Measurements from ENCODE around the gene TEK.
"Not testable (repeated sequence)": the region's sequence is repeated elsewhere in the genome, so short reads cannot be mapped to it uniquely, and the experiment has no call there.

TEK gene

DNA sequence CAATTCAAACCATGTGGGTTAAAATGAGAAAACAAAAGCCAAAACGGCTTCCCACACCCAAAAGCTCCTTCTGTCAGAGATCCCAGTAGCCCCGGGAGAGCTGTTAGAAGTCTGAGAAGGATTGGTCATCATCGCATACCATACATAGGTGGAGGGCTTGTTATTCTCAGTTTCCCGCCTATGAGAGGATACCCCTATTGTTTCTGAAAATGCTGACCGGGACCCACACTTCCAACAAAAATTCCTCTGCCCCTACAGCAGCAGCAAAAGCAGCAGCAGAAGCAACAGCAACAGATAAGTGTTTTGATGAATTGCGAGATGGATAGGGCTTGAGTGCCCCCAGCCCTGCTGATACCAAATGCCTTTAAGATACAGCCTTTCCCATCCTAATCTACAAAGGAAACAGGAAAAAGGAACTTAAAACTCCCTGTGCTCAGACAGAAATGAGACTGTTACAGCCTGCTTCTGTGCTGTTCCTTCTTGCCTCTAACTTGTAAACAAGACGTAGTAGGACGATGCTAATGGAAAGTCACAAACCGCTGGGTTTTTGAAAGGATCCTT, at the start of gene TEK:
Gene TEK, plus strand, starts transcription at position 245 of the 561 bp plus-strand sequence. CDS start 366 bp downstream, outside the sequence.
- in situ Hi-C loops (cut with HindIII; ENCODE audit: low sequenced_read_pairs), result no loop called here

DNA sequence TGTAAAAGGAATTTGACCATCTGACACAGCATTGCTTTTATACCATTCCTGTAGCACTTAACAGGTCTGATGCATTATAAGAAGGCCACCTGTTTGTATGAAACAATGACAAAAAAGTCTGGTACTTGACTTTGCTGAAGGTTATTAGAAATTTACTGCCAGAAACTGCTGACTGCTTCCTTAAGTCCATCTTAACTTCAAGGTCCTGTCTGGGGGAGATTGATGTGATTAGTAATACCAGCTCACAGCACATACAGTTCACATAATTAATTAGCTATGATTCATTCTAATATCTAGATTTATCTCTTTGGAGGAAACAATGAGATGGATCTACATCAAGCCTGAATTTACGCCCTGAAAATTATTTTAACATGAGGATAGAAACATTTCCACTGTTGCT, 49.6 kb upstream of the TEK start:
- in situ Hi-C loops (cut with HindIII; ENCODE audit: low sequenced_read_pairs), result no loop called here

DNA sequence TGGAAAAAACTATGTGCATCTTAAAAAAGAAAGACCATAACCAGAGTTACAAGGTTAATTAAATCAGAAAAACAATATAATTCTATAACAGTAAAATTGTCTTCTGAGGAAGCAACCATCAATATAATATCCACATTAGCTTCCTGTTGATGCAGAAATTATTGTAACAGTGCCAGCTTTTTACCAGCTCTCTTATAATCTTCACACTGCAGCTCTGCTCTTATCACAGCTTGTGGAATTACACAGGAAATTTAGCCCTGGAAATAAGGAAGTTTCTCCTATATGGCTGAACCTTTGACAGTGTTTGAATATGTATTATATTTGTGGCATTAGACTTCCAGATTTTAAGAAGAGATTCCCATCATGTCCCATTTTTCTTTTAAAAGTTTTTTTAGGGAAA, 49.1 kb upstream of the TEK start:
- in situ Hi-C loops (cut with HindIII; ENCODE audit: low sequenced_read_pairs), result no loop called here

DNA sequence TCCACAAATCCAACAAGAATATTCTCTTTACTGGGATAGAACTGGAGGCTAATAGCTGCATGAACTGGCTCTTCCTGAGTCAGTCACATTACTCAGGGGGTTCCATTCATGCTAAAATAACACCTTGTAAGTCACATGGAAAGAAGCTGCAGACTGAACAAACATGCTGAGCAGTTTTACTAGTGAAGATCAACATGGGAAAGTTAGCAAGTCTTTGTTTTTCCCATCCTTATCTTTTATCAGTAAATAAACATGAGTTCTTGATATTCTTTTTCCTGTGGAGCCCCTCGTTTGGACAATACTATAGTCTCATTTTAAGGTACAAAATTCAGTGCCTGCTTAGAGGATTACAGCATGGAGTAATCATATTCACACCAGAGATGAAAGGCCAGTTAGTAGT, 43.7 kb upstream of the TEK start:
- in situ Hi-C loops (cut with HindIII; ENCODE audit: low sequenced_read_pairs), result no loop called here

DNA sequence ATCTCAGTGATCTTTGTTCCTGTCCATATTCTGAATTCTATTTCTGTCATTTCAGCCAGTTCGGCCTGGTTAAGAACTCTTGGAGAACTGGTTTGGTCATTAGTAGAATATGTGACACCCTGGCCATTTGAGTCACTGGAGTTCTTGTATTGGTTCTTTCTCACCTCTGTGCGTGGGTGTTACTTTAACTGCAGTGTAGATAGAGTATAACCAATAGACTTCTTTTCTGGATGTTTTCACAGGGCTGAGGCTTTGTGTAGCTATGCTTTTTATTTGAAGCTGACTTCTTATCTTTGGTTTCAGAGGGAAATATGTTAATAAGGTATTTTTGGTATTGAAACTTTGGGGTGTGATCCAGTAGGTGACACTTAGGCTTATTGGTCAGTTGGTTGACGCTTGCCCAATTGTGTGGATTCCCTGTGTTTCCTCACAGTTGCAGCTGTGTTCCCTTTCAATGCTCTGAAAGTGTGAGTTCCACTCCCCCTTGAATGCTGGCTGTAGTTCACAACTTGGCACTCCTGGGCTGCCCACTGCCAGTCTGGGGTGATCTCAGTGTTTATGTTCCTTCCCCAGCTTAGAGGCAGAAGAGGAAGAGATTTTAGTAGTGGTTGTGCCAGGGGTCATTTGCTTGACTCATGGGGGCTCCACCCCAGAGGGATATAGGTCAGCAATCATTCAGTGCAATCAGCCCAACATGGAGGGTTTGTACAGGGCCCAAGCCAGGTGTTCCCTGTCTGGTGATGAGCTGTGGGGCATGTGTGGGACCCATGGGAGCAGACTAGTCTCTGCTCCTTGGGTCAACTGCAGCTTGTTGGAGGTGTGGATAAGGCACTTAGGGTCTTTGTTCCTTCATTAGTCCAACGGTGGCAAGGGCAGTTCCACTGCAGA, 34.9 kb upstream of the TEK start:
- in situ Hi-C loops (cut with HindIII; ENCODE audit: low sequenced_read_pairs), result no loop called here

DNA sequence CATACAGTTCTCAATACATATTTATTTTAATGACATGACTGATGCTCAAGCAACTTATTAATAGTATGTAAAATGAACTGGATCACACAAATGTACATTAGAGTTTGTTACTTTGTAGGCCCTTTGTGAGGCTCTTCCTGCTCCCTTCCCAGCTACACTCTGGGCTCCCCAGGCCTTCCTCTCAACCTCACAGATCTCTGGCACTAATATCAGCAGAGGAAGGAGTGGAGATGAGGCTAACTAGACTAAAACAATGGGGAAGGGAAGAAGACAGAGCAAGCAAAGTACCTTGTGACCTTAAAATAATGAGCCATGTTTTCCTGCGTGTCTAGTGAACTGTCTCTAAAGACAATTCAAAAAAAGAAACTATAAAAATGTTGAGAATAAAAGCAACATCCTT, 30.3 kb upstream of the TEK start:
- in situ Hi-C loops (cut with HindIII; ENCODE audit: low sequenced_read_pairs), result no loop called here

DNA sequence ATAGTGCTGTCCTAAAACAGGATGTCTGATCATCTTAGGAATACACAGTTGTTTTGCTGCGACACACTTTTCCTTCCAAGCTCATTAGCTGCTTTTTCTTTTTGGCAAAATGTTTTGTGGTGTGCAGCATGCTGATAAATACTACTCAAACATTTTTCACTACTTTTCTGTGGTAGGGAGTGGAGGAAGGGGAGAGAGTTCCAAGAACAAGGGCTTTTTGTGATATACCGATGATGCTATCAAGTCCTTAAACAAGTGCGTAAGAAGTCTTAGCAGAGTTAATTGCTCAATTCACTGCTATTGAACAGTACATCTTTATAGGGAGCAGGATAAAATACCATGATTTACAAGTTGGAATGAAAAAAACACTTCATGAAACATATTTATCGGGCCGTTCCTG, 23.6 kb upstream of the TEK start:
- in situ Hi-C loops (cut with HindIII; ENCODE audit: low sequenced_read_pairs), result no loop called here

DNA sequence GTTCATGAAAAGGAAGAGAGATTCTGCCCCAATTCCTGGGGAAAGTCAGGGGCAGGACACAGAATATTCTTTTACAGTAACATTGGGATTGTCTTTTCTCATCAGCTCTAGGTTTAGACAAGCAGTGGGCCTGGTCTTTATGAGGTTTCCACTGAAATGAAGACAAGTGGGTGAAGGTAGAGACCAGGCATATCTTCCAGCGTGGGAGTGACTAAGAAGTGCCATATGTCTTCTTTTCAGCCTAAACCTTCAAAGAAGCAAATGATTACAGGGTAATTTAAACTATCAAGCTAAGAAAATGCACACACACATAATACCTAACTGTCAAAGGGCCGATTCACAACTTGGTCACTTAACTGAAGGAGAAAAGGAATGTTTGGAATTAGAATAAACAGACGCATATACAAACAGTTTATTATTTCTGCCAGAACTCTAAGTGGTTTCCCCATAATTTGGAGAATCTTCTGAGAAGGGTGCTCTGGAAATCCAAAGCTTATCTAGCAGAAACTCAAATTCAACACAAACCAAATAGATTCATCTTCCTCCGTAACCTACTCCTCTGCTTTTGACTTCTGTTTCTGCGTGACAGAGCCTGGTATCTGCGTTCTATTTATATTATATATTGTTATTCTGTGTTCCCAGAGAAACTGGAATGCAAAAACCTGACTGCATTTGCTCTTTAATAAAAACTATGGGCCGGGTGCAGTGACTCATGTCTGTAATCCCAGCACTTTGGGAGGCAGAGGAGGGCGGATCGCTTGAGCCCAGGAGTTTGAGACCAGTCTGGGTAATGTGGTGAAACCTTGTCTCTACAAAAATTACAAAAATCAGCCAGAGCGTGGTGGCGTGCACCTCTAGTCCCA, 22.0 kb upstream of the TEK start:
- in situ Hi-C loops (cut with HindIII; ENCODE audit: low sequenced_read_pairs), result no loop called here

DNA sequence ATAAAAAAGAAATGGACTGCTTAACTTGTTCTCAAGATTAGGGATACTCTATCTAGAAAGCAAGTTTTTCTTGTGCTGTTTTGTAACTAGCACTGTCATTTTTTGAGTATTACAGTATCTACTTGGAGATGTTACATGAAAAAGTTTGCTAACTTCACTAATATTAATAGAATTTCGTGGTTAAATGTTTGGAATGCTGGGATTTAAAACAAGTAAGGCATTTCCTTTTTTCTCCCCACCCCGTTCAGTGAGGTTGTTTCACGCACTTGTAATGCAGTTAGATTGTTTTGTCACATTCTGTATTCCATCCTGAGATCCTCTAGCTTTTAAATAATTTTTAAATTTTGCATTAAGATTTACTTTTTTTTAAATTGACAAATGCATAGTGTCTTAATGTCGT, 20.0 kb upstream of the TEK start:
- in situ Hi-C loops (cut with HindIII; ENCODE audit: low sequenced_read_pairs), result no loop called here

DNA sequence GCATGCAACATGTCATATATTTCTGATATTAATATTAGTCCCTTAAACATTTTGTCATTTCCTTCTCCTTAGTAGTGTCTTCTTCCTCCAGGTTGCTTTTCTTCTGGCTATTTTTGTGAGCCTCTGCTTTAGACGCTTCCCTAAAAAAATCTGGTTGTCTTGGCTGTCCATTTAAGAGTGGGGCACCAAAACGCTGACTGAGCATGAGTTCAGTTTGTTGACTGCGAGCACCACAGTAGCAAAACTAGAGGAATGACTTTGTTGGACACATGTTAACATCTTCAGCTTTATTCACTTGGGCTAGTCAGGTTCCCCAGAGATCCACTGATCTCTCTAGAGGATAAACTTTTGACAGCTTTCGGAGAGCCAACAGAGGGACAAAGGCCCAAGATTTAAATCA, 19.3 kb upstream of the TEK start:
- in situ Hi-C loops (cut with HindIII; ENCODE audit: low sequenced_read_pairs), result no loop called here

DNA sequence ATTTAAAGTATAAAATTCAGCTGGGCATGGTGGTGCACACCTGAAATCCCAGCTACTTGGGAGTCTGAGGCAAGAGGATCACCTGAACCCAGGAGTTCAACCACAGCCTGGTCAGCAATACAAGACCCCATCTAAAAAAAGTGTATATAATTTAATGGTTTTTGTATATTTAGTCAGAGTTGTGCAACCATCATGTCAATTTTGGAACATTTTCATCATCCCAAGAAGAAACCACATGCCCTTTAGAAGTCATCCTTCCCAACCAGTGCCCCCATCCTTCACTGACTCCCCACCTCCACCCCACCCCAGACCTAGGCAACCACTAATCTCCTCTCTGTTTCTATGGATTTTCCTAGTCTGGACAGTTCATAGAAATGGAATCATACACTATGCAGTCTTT, 18.8 kb upstream of the TEK start:
- in situ Hi-C loops (cut with HindIII; ENCODE audit: low sequenced_read_pairs), result no loop called here

DNA sequence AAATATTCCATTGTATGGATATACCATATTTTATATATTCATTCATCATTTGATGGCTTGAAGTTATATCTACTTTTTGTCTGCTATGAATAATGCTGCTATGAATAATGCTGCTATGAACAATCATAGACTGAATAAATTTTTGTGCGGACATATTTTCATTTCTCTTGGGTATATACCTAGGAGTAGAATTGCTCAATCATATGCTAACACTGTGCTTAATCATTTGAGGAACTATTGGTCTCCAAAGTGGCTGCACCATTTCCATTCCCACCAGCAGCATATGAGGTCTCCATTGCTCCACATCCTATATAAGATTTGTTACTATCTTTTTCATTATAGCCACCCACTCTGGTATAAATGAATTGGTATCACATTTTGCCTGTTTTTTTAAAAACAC, 18.3 kb upstream of the TEK start:
- in situ Hi-C loops (cut with HindIII; ENCODE audit: low sequenced_read_pairs), result no loop called here

DNA sequence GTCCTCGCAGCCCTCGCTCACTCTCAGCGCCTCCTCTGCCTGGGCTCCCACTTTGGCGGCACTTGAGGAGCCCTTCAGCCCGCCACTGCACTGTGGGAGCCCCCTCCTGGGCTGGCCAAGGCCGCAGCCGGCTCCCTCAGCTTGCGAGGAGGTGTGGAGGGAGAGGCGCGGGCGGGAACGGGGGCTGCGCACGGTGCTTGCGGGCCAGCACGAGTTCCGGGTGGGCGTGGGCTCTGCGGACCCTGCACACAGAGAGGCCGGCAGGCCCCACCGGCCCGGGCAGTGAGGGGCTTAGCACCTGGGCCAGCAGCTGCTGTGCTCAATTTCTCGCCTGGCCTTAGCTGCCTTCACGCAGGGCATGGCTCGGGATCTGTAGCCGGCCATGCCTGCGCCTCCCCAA, 16.5 kb upstream of the TEK start:
- in situ Hi-C loops (cut with HindIII; ENCODE audit: low sequenced_read_pairs), result not testable (repeated sequence)

DNA sequence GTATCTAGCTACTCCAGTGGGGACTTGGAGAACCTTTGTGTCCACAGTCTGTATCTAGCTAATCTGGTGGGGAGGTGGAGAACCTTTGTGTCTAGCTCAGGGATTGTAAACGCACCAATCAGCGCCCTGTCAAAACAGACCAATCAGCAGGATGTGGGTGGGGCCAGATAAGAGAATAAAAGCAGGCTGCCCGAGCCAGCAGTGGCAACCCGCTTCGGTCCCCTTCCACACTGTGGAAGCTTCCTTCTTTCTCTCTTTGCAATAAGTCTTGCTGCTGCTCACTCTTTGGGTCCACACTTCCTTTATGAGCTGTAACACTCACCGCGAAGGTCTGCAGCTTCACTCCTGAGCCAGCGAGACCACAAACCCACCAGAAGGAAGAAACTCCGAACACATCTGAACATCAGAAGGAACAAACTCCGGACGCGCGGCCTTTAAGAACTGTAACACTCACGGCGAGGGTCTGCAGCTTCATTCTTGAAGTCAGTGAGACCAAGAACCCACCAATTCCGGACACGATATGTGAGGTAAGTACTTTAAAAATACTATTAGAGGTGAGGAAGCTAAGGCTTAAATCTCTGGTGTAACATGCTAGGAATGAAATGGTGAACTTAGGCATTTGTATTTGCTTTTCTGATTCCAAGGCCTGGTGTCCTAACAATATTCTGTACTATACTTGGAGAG, 15.5 kb upstream of the TEK start:
- in situ Hi-C loops (cut with HindIII; ENCODE audit: low sequenced_read_pairs), result not testable (repeated sequence)

DNA sequence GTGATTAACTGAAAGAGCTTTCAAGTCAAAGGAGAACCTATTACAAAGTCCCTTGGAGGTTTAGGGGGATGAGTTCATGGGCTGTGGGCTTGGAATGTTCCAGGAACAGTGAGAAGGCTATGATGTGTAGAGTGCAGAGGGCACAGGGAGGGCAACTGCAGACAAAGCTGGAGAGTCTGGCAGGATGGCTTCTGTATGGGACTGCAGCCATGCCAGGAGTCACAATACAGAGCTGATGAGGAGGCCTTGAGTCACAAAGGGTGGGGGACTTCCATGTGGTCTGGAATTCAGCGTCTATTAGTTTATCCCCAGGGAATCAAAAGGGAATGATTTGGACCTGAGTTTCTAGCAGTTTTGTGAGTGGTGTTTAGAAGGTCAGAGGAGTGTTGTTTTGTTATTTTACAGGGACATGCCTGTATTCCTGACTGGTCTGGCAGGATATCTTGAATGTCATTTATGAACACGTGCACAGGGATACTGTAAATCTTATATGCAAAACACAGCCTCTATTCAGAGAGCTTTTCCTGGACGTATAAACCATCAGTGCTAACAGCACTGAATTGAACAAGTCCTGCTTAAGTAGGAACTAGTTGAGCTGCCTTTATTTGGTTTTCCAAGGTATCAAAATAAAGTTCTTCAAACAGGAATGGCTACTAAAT, 14.3 kb upstream of the TEK start:
- in situ Hi-C loops (cut with HindIII; ENCODE audit: low sequenced_read_pairs), result no loop called here

DNA sequence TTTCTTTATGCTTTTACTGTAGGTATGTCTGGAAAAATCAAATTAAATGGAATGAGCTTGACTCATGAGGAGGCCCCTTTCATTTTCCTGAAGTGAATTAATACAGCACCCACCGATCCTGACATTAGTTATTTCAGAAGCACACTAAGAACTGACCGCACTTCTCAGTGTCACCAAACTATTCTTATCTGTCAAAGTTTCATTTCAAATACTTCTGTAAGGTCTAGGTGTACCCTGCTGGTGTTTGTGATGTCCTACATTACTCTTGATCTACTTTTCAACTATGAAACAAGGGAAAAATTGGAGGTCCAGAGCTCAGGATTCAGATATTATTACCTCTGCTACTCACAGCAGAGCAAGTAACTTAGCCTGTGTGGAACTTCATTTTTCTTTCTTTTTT, 1.8 kb upstream of the TEK start:
- in situ Hi-C loops (cut with HindIII; ENCODE audit: low sequenced_read_pairs), result no loop called here

DNA sequence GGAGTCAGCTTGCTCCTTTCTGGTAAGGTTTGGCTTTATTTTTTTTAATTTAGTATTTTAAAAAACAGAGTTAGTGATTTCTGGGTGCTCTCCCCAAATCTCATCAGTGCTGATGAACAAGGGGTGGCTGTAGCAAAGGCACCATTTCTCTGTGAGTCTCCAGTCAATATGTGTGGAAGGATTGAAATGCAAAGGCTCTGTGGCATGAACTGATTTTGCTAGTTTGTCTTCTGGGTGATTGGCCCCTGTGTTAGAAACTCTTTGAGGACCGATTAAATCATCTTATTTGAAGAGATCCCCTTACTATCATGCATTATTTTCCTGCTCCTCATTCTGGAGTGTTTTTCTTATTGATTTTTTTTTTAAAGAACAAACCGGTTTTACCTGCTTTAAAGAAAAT, 596 bp downstream of the TEK start:
- in situ Hi-C loops (cut with HindIII; ENCODE audit: low sequenced_read_pairs), result no loop called here

DNA sequence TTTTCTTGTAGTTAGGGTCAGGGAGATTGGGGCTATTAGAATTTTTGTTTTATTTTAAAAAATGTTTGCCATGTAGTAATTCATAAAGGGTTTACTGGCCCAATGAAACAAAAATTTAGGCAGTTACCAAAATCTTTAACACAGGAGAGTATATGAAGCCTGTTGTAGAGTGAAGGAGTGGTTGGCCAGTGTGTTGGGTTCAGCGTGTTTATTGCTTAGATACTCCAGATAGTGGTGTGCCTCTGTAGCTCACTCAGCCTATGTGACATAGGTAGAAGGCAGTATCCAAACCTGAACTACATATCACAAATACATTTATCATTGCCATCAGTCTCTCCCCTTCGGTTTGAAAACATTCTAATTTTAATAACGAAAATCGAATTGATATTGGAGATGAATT, 1.2 kb downstream of the TEK start:
- in situ Hi-C loops (cut with HindIII; ENCODE audit: low sequenced_read_pairs), result no loop called here

DNA sequence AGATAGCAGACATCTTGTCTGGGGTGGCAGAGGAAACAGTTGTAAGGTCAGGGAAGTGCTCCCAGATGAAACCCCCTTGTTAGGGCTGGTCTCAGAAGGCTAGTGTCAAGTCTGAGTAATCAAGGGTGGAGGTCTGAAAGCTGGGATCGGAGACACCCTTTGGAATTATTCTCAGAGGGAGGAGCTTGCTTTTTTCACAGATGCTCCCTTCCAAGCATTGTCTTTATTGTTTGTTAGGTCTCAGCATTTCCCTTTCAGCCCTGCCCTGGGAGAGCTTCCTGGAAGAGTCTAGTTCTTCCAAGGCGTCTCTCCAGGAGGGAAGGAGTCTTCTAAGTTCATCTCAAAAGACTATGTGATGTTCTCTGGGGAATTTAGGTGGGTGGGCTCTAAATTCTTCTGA, 3.2 kb downstream of the TEK start:
- in situ Hi-C loops (cut with HindIII; ENCODE audit: low sequenced_read_pairs), result no loop called here

DNA sequence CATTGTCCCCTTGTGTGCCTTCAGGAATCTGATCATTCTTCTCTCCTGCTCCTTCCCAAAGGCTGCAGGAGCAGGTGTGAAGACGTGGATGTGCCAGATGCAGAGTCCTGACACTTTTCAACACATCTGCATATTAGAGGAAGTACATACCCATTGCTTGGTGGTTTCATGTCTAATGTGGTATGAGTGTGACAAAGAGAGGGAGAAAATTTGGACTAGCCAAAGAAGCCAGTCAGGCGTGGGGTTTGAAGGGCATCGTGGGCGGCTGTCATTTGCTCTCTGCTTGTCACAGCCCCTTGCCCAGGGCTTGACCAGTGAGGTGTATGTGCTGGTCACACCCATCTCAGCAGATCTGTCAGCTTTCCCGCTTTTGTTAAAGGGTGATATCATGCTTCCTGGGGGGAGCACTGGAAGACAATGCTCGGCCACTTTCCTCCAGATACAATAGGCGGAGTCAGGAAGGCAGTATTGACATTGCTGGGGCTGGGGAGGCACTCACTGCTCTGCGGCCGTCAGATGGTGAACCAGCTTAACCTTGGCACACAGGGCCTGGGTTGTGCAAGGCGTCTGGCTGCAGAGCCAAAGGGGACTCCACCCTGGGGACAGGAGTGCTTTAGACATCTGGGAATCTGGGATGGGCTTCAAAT, 8.6 kb downstream of the TEK start:
- in situ Hi-C loops (cut with HindIII; ENCODE audit: low sequenced_read_pairs), result no loop called here

Data from endothelial cell of hepatic sinusoid (primary cell).